GM08714 (cell line): Measurements from ENCODE around the gene BBIP1.

Source experiments
- H3K4me3 ChIP-seq: fragments of 200-500 bp; sonication (Bioruptor generic); 2 replicates; pipeline ENCODE4 v1.5.1; 2014; ENCODE audit warnings: mild to moderate bottlenecking, low read length, inconsistent platforms
- ZNF274 ChIP-seq: IDR thresholded peaks from 2 replicates; pipeline ENCODE4 v1.6.1; 2012; ENCODE audit warnings: mild to moderate bottlenecking, low read depth, low read length

Gene BBIP1

DNA sequence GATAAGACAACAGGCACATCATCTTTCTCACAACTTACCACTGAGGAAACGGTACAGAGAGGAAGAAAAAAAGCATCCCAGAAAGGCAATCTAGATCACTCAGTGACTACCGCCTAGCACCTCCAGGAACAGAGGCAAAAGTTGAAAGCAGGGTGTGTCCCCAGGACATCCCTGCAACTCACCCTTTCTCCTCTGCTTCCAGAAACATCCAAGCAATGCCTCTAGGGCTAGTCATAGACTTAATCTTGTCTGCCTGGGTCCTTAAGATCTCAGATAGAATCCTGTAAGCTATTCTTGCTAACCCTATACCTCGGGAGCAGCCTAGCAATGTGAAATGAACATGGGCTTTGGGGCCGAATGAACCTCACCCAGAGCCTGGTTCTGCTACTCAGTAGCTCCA is 66.0 kb downstream of the BBIP1 start:
- no peak overlapping the region for H3K4me3 ChIP-seq
- no peak for TF ChIP-seq ZNF274

DNA sequence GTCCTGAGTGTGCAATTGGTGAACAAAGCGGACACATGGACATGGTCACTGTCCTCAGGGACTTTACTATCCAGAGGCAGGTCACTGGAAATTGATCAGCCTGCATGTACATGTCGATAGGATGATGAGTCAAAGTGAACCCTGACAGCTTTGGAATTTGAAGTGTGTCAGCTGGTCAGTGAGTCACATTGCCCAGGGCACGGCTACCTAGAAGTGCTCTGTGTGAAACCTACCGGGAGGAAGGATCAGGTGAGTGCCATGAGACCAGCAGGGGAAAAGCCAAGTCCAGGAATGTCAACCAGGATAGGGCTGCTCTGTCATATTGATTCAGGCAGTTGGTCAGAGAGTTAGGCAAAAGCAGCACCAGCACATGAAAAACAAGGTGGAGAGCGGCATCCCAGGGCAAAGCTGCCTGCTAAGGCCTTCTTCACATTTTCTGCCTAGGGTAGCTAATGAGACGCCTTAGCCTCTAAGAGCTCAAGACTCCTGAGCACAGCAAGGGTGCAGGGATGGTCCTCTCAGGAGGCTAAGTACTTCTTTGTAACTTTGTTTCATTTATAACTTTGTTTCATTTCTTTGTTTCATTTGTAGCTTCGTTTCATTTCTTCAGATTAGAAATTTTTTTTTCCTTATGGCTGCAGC is 66.6 kb downstream of the BBIP1 start:
- H3K4me3 ChIP-seq = no peak overlapping the region; the same call in 1 of the 2 replicates
- TF ChIP-seq ZNF274 = no peak

DNA sequence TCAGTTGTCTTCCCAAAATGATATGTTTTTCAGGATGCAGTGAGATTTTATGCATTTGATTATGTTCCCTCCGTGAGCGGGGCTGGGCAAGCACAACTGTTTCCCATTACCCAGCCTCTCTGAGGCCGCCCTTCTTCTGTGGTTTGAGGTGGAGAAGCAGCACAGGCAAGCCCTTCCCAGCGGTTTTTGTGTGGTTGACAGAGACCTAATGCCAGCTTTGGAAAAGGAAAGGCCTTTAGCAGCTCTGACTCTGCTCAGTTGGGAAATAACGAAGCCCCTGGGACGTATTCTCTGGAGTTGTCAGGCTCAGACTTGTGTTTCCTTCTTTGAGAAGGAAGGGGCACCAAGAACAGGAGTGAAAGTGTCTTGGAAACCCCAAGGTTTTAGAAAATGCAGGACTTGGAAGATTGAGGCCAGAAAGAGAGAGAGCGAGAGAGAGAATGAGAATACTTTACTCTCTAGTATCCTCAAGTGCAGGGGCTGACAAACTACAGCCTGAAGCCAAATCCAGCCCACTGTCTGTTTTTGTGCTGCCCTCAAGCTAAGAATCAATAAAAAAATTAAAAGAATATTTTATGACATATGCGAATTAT is 67.9 kb downstream of the BBIP1 start:
- H3K4me3 ChIP-seq = no peak overlapping the region
- TF ChIP-seq ZNF274 = no peak

DNA sequence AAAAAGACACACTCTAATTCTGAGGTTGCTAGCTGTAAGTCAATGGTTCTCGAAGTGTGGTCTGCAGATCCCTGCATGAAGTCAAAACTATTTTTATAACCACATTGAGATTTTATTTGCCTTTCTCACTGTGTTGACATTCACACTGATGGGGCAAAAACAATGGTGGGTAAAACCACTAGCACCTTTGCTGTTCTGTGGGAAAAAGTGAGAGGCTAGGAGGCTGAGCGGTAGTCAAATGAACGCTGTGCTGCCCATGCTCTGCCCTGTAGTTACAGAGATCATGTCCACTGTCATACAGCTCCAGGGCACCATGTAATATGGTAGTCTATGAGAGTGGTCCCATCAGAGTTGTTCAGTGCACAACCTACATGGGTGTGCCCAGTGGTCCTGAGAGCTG is 68.9 kb downstream of the BBIP1 start:
- TF ChIP-seq ZNF274 = no peak
- H3K4me3 ChIP-seq = no peak overlapping the region
